Measurements from ENCODE around the gene PARP11. TPM values are rescaled to one million over a fixed set of nuclear protein-coding genes. Genes with fewer than 3 reads are reported as not detected.
A peak's percentile ranks its signal among the peaks of the same experiment; 100 is the strongest.

PARP11 gene
- total RNA-seq, 2 experiments from 2014 or later = 13.4 TPM

- H3K27ac Mint-ChIP-seq = no peak overlapping the region
- H3K36me3 Mint-ChIP-seq (ENCODE audit: low read depth) = no peaks in the 10 kb centered on the region
- peaks cover 17% of the 10 kb centered on the region for H3K4me1 Mint-ChIP-seq (ENCODE audit: low read depth)
- ChIA-PET POLR2A (no interaction called here), CTCF (no interaction called here)
- no peaks in the 10 kb centered on the region for H3K9me3 Mint-ChIP-seq
- H3K9me3 ChIP-seq (ENCODE audit: control insufficient read depth in 1 of 2, insufficient read depth in 1 of 2, low read length in 2 of 2) = no peaks in the 10 kb centered on the region
- no peak overlapping the region for H3K4me3 ChIP-seq (ENCODE audit: low read length)
- no peak overlapping the region for H3K27ac ChIP-seq (ENCODE audit: low read depth in 1 of 2, low read length in 2 of 2)
- DNase-seq (no peak), ATAC-seq (ENCODE audit: poor library complexity) (no peak)
- no peaks in the 10 kb centered on the region for H3K27me3 Mint-ChIP-seq
- no peak for TF ChIP-seq CTCF (IDR thresholded peaks at IDR 0.05)
- H3K4me1 ChIP-seq (ENCODE audit: insufficient read depth, low read length) = peaks cover 41% of the 10 kb centered on the region
- H3K36me3 ChIP-seq (ENCODE audit: insufficient read depth, low read length) = no peaks in the 10 kb centered on the region
- H3K27me3 ChIP-seq (ENCODE audit: control insufficient read depth in 1 of 2, insufficient read depth in 2 of 2, low read length in 2 of 2) = no peaks in the 10 kb centered on the region
- H3K4me3 Mint-ChIP-seq = no peak overlapping the region
- intact Hi-C loops (cut with DNase I, micrococcal nuclease) = loop anchor here (5.0 to 10.0 kb wide), 2 partner anchors 219 to 256 kb away; no protein-coding TSS in a partner anchor
Observed at GRCh38 chr12:3888659-3889058, 15.5 kb upstream of the PARP11 start.

DNA sequence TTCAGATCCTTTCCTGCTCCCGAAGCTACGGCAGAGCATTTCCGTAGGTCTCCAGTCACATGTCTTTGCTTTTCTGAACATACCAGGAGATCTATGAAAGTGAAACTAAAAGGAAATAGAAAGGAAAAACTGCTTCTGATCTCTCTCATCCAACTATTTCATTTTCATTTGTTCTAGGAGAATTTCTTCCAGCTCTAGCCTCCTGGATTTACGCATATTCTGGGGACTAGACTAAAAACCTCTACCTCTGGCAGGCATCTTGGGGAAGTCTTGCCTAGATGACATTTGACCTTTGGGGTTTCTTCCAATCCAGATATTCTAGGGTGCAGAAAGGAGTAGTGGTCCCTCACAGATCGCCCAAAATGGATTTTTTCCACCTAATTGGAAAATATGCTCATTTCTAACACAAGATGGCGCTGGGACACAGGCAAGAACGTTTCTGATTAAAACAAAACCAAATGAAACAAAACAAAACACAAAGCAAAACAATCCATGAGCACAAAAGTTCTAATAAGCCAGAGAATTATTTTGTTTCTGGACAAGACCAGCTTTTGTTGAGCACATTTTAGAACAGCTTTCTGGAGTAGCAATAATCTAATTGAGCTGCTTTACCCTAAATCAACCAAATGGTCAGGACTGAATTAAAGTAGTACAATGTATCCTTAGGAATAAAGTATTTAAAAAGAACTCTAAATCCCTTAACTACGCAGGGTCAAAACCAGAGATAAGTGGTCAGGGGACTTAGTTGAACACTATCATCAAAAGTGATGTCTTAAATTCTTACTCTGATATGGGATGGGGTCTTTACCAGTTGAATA, 12.3 kb upstream of the PARP11 start:
- DNase-seq (peak in 10 of 14 experiments; percentile 26 to 83 (median 43)), ATAC-seq (ENCODE audit: poor library complexity) (peak; percentile 46)
- H3K4me3 ChIP-seq (ENCODE audit: low read length) = no peak overlapping the region
- H3K9me3 Mint-ChIP-seq = no peaks in the 10 kb centered on the region
- peaks cover 17% of the 10 kb centered on the region for H3K4me1 Mint-ChIP-seq (ENCODE audit: low read depth)
- H3K4me3 Mint-ChIP-seq = no peak overlapping the region
- peak; percentile 97 for TF ChIP-seq CTCF (IDR thresholded peaks at IDR 0.05)
- H3K4me1 ChIP-seq (ENCODE audit: insufficient read depth, low read length) = peaks cover 10% of the 10 kb centered on the region
- H3K27ac ChIP-seq (ENCODE audit: low read depth in 1 of 2, low read length in 2 of 2) = no peak overlapping the region
- H3K27me3 ChIP-seq (ENCODE audit: control insufficient read depth in 1 of 2, insufficient read depth in 2 of 2, low read length in 2 of 2) = no peaks in the 10 kb centered on the region
- H3K27ac Mint-ChIP-seq = peak overlapping the region; percentile 38
- POLR2A ChIA-PET = interaction anchor here (0.8 to 5.0 kb wide), 17 partner anchors 9 to 392 kb away, joined by 3 to 77 read pairs (median 5); partner anchors contain the start of genes CCND2 and PARP11
- CTCF ChIA-PET = interaction anchor here (0.7 to 4.6 kb wide), 34 partner anchors 9 to 408 kb away, joined by 3 to 72 read pairs (median 4); partner anchors contain the start of gene PARP11
- H3K36me3 ChIP-seq (ENCODE audit: insufficient read depth, low read length) = no peaks in the 10 kb centered on the region
- H3K9me3 ChIP-seq (ENCODE audit: control insufficient read depth in 1 of 2, insufficient read depth in 1 of 2, low read length in 2 of 2) = no peaks in the 10 kb centered on the region
- intact Hi-C loops (cut with DNase I, micrococcal nuclease) = loop anchor here (1.0 to 10.0 kb wide), 11 partner anchors 12 to 392 kb away; no protein-coding TSS in a partner anchor
- no peaks in the 10 kb centered on the region for H3K36me3 Mint-ChIP-seq (ENCODE audit: low read depth)
- H3K27me3 Mint-ChIP-seq = no peaks in the 10 kb centered on the region

- H3K27me3 Mint-ChIP-seq = no peaks in the 10 kb centered on the region
- peaks cover 22% of the 10 kb centered on the region for H3K4me1 Mint-ChIP-seq (ENCODE audit: low read depth)
- ChIA-PET POLR2A (interaction anchor here (1.0 to 5.0 kb wide), 11 partner anchors 10 to 393 kb away, joined by 3 to 77 read pairs (median 11); partner anchors contain the start of gene PARP11), CTCF (interaction anchor here (1.2 to 4.6 kb wide), 17 partner anchors 11 to 392 kb away, joined by 3 to 72 read pairs (median 6); partner anchors contain the start of gene PARP11)
- H3K9me3 ChIP-seq (ENCODE audit: control insufficient read depth in 1 of 2, insufficient read depth in 1 of 2, low read length in 2 of 2) = no peaks in the 10 kb centered on the region
- H3K27ac Mint-ChIP-seq = no peak overlapping the region
- H3K4me1 ChIP-seq (ENCODE audit: insufficient read depth, low read length) = peaks cover 10% of the 10 kb centered on the region
- ATAC-seq (ENCODE audit: poor library complexity) = no peak
- no peak for TF ChIP-seq CTCF (IDR thresholded peaks at IDR 0.05)
- no peaks in the 10 kb centered on the region for H3K36me3 ChIP-seq (ENCODE audit: insufficient read depth, low read length)
- H3K4me3 Mint-ChIP-seq = no peak overlapping the region
- DNase-seq = no peak
- H3K36me3 Mint-ChIP-seq (ENCODE audit: low read depth) = no peaks in the 10 kb centered on the region
- H3K4me3 ChIP-seq (ENCODE audit: low read length) = no peak overlapping the region
- H3K9me3 Mint-ChIP-seq = no peaks in the 10 kb centered on the region
- H3K27ac ChIP-seq (ENCODE audit: low read depth in 1 of 2, low read length in 2 of 2) = no peak overlapping the region
- no peaks in the 10 kb centered on the region for H3K27me3 ChIP-seq (ENCODE audit: control insufficient read depth in 1 of 2, insufficient read depth in 2 of 2, low read length in 2 of 2)
- intact Hi-C loops (cut with DNase I, micrococcal nuclease) = loop anchor here (1.0 to 10.0 kb wide), 11 partner anchors 13 to 393 kb away; no protein-coding TSS in a partner anchor
Observed at GRCh38 chr12:3884671-3885070, 11.5 kb upstream of the PARP11 start.
